ENCODE results near the gene KIF25.

Gene KIF25

DNA sequence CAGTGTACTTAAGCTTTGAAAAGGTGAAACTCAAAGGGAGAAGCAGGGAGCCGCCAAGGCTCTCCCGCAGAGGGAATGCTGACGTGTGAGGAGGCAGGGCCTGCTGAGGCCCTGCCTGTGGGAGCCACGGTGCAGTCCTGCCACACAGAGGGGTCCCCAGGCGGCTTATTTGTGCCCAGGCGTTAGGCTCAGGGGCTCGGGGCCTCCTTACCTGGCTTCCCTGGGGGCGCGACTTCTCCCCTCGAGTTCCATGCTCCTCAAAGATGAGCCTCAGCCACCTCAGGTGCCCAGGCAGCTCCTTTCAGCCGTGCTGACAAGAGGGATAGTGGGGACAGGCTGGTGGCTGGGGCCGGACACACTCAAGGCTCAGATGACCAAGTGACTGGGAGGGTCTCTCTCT, 2.2 kb upstream of the KIF25 start:
- Histone ChIP-seq H3K27me3 (ENCODE audit: insufficient read depth, low read length, poor library complexity, severe bottlenecking) (no peaks in the 10 kb centered on the region), H4K20me1 (ENCODE audit: insufficient read depth, low read length, poor library complexity, severe bottlenecking) (no peaks in the 10 kb centered on the region), H3F3A (ENCODE audit: low read depth) (no peaks in the 10 kb centered on the region), H3K4me2 (ENCODE audit: low read depth, low read length, poor library complexity, severe bottlenecking) (no peak overlapping the region), H3K4me3 (ENCODE audit: low read length, poor library complexity, severe bottlenecking) (no peak overlapping the region), H2AFZ (ENCODE audit: low read length) (no peak overlapping the region), H3K36me3 (ENCODE audit: insufficient read depth, low read length) (no peaks in the 10 kb centered on the region), H3K9ac (ENCODE audit: low read depth, low read length, poor library complexity, severe bottlenecking) (no peak overlapping the region), H3K9me3 (ENCODE audit: insufficient read depth, low read depth, low read length) (peaks cover 7% of the 10 kb centered on the region; the same call in 1 of the 2 replicates), H3K9me2 (replicated peaks; ENCODE audit: low read depth, low read length) (no peaks in the 10 kb centered on the region), H3K4me1 (ENCODE audit: insufficient read depth, low read length, poor library complexity, severe bottlenecking) (no peaks in the 10 kb centered on the region), H3K79me2 (ENCODE audit: insufficient read depth, low read length) (no peaks in the 10 kb centered on the region)
- TF ChIP-seq EZH2phosphoT487 (IDR thresholded peaks at IDR 0.05; ENCODE audit: borderline replicate concordance), result no peak
- TF ChIP-seq, protein P1, sequence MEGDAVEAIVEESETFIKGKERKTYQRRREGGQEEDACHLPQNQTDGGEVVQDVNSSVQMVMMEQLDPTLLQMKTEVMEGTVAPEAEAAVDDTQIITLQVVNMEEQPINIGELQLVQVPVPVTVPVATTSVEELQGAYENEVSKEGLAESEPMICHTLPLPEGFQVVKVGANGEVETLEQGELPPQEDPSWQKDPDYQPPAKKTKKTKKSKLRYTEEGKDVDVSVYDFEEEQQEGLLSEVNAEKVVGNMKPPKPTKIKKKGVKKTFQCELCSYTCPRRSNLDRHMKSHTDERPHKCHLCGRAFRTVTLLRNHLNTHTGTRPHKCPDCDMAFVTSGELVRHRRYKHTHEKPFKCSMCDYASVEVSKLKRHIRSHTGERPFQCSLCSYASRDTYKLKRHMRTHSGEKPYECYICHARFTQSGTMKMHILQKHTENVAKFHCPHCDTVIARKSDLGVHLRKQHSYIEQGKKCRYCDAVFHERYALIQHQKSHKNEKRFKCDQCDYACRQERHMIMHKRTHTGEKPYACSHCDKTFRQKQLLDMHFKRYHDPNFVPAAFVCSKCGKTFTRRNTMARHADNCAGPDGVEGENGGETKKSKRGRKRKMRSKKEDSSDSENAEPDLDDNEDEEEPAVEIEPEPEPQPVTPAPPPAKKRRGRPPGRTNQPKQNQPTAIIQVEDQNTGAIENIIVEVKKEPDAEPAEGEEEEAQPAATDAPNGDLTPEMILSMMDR (conservative IDR thresholded peaks at IDR 0.05; ENCODE audit: low read length), result no peak

DNA sequence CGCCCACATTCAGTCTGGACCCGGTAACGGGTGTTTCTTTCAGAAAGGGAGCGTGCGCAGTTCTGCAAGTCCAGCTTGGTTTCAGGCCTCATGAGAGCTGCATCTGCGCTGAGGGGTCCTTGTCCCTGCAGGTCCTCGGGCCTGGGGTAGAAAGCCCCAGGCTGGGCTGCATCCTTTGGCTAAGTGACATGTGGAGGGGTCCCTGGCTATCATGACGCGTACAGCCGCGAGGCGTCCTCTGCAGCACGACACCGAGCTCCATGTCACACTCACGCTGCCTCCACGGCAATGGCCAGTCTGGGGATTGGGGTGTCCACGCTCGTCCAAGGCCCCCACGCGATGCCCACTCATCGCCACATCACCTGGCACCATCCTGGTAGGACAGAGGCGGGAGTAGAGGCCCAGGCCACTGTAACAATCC, 1.7 kb upstream of the KIF25 start:
- no peak overlapping the region for H3K4me3 ChIP-seq (ENCODE audit: low read length, poor library complexity, severe bottlenecking)
- H3F3A ChIP-seq (ENCODE audit: low read depth), result no peaks in the 10 kb centered on the region
- H3K36me3 ChIP-seq (ENCODE audit: insufficient read depth, low read length), result no peaks in the 10 kb centered on the region
- H3K27me3 ChIP-seq (ENCODE audit: insufficient read depth, low read length, poor library complexity, severe bottlenecking), result no peaks in the 10 kb centered on the region
- no peaks in the 10 kb centered on the region for H3K4me1 ChIP-seq (ENCODE audit: insufficient read depth, low read length, poor library complexity, severe bottlenecking)
- no peak overlapping the region for H3K4me2 ChIP-seq (ENCODE audit: low read depth, low read length, poor library complexity, severe bottlenecking)
- TF ChIP-seq, protein P1 (conservative IDR thresholded peaks at IDR 0.05; ENCODE audit: low read length), result no peak
- TF ChIP-seq EZH2phosphoT487 (IDR thresholded peaks at IDR 0.05; ENCODE audit: borderline replicate concordance), result no peak
- peaks cover 7% of the 10 kb centered on the region; the same call in 1 of the 2 replicates for H3K9me3 ChIP-seq (ENCODE audit: insufficient read depth, low read depth, low read length)
- no peak overlapping the region for H3K9ac ChIP-seq (ENCODE audit: low read depth, low read length, poor library complexity, severe bottlenecking)
- H3K79me2 ChIP-seq (ENCODE audit: insufficient read depth, low read length), result no peaks in the 10 kb centered on the region
- no peak overlapping the region for H2AFZ ChIP-seq (ENCODE audit: low read length)
- no peaks in the 10 kb centered on the region for H4K20me1 ChIP-seq (ENCODE audit: insufficient read depth, low read length, poor library complexity, severe bottlenecking)
- H3K9me2 ChIP-seq (replicated peaks; ENCODE audit: low read depth, low read length), result no peaks in the 10 kb centered on the region

DNA sequence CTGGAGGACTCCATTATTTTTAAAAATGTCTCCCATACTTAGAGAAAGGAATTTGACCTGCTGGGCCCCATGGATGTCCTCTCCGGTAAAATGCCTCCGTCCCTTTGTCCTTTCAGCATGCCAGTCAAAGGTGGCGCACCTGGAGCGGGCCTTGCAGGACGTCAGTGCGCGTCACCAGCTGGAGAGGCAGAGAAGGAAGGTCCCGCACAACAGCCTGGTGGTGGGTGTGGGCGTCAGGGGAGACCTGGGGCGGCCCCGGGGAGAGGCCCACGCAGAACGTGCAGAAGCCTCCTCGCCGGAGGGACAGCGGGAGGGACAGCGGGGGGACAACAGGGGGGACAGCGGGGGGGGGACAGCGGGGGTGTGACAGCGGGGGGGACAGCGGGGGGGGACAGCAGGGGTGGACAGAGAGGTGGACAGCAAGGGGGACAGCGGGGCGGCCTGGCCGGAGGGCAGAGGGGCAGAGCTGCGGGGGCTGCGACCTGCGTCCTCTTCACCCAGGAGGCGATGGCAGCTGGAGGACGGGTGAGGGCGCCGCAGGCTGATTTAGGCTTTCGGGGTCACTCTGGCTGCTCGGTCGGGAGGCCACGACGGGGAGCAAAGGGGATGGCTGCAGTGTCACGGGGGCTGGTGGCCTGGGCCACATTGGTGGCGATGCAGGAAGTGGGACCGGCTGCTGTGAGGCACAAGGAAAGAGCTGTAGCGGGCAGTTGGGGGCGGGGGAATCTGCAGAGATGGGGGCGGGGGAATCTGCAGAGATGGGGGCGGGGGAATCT, 859 bp upstream of the KIF25 start:
- no peak overlapping the region for H3K4me2 ChIP-seq (ENCODE audit: low read depth, low read length, poor library complexity, severe bottlenecking)

More for the DNA sequence above, 859 bp upstream of the KIF25 start:
- Histone ChIP-seq H2AFZ (ENCODE audit: low read length) (no peak overlapping the region), H4K20me1 (ENCODE audit: insufficient read depth, low read length, poor library complexity, severe bottlenecking) (no peaks in the 10 kb centered on the region), H3K4me1 (ENCODE audit: insufficient read depth, low read length, poor library complexity, severe bottlenecking) (no peaks in the 10 kb centered on the region), H3K9me3 (ENCODE audit: insufficient read depth, low read depth, low read length) (peaks cover 9% of the 10 kb centered on the region; the same call in 1 of the 2 replicates), H3K9me2 (replicated peaks; ENCODE audit: low read depth, low read length) (no peaks in the 10 kb centered on the region), H3F3A (ENCODE audit: low read depth) (no peaks in the 10 kb centered on the region), H3K9ac (ENCODE audit: low read depth, low read length, poor library complexity, severe bottlenecking) (no peak overlapping the region), H3K27me3 (ENCODE audit: insufficient read depth, low read length, poor library complexity, severe bottlenecking) (no peaks in the 10 kb centered on the region), H3K36me3 (ENCODE audit: insufficient read depth, low read length) (no peaks in the 10 kb centered on the region), H3K4me3 (ENCODE audit: low read length, poor library complexity, severe bottlenecking) (no peak overlapping the region), H3K79me2 (ENCODE audit: insufficient read depth, low read length) (no peaks in the 10 kb centered on the region)
- TF ChIP-seq, protein P1 (conservative IDR thresholded peaks at IDR 0.05; ENCODE audit: low read length), result no peak
- no peak for TF ChIP-seq EZH2phosphoT487 (IDR thresholded peaks at IDR 0.05; ENCODE audit: borderline replicate concordance)

Data from Loucy (cell line).